ENCODE results near the gene ARSA.

GRCh38 chr22:50620593-50621355 lies 7.2 kb downstream of the ARSA start:
- TF ChIP-seq CTCF (conservative IDR thresholded peaks at IDR 0.05; ENCODE audit: low read depth, low read length) (peak; percentile 66; the same call in 1 of the 2 replicates), EZH2 (IDR thresholded peaks at IDR 0.05; ENCODE audit: low read length, unreplicated experiment) (no peak), EZH2phosphoT487 (IDR thresholded peaks at IDR 0.05; ENCODE audit: borderline replicate concordance, low read length) (no peak)
